HFF-Myc (cell line): Measurements from ENCODE around the gene SPEM1.

ENCODE experiments used
- DNase-seq: peaks from one replicate; pipeline ENCODE4 v3.0.0-alpha.2; 2011; ENCODE audit warnings: low read depth; ENCODE audit errors: extremely low read depth
- H3K4me3 ChIP-seq: replicated peaks from 2 replicates; pipeline ENCODE4 v1.5.1; 2011; ENCODE audit warnings: low read depth, mild to moderate bottlenecking, control low read depth, low read length
- CTCF ChIP-seq: IDR thresholded peaks from 2 replicates; pipeline ENCODE4 v1.5.1; 2012; ENCODE audit warnings: mild to moderate bottlenecking, low read depth, low read length, control low read depth; ENCODE audit errors: missing control alignments

The SPEM1 gene

GRCh38 chr17:7418472-7419152, 1.5 kb upstream of the SPEM1 start:
- H3K4me3 ChIP-seq, result no peak overlapping the region
- TF ChIP-seq CTCF, result no peak
- DNase-seq, result no peak

GRCh38 chr17:7421186-7421585, 1.1 kb downstream of the SPEM1 start:
- TF ChIP-seq CTCF, result no peak
- DNase-seq, result no peak
- H3K4me3 ChIP-seq, result no peak overlapping the region

GRCh38 chr17:7423679-7424078, 3.6 kb downstream of the SPEM1 start:
- no peak overlapping the region for H3K4me3 ChIP-seq
- no peak for DNase-seq
- TF ChIP-seq CTCF, result no peak

GRCh38 chr17:7425316-7425715, 5.2 kb downstream of the SPEM1 start, which contains the start of gene SPEM2:
SPEM2 (plus strand) TSS chr17:7425616; CDS start chr17:7425689, 73 bp downstream.
- H3K4me3 ChIP-seq, result no peak within 1 kb of the TSS
- DNase-seq, result no peak
- no peak for TF ChIP-seq CTCF

GRCh38 chr17:7425756-7426155, 5.6 kb downstream of the SPEM1 start:
- TF ChIP-seq CTCF, result no peak
- no peak for DNase-seq
- H3K4me3 ChIP-seq, result no peak overlapping the region

GRCh38 chr17:7426203-7426863, 6.2 kb downstream of the SPEM1 start:
- no peak overlapping the region for H3K4me3 ChIP-seq
- DNase-seq, result no peak
- TF ChIP-seq CTCF, result no peak
